HepG2 (cell line): Measurements from ENCODE around the gene SDHD. TPM values are rescaled to one million over a fixed set of nuclear protein-coding genes. Genes with fewer than 3 reads are reported as not detected.

Experiments used
- ARHGAP35 ChIP-seq: sonication (generic); formaldehyde crosslinking; IDR thresholded peaks from 2 replicates; pipeline ENCODE4 v1.9.0; 2022; ENCODE audit warnings: mild to moderate bottlenecking, inconsistent platforms, moderate library complexity, missing genetic modification reagents, borderline replicate concordance
- ARID2 ChIP-seq: sonication (generic); formaldehyde crosslinking; IDR thresholded peaks from 2 replicates; pipeline ENCODE4 v1.8.1; 2022; ENCODE audit warnings: mild to moderate bottlenecking, missing genetic modification reagents, borderline replicate concordance
- CBFB ChIP-seq: sonication (generic); formaldehyde crosslinking; IDR thresholded peaks from 2 replicates; pipeline ENCODE4 v1.4.0; 2020; ENCODE audit warnings: missing genetic modification reagents
- CEBPZ ChIP-seq: IDR thresholded peaks from 2 replicates; pipeline ENCODE4 v1.6.1; 2012; ENCODE audit warnings: low read length, improper control_type of control experiment
- ELF4 ChIP-seq: sonication (generic); formaldehyde crosslinking; IDR thresholded peaks from 2 replicates; pipeline ENCODE4 v1.5.0; 2020; ENCODE audit warnings: missing genetic modification reagents, mild to moderate bottlenecking, moderate library complexity, borderline replicate concordance
- IKZF1 ChIP-seq: fragments of 450-650 bp; IDR thresholded peaks from 2 replicates; pipeline ENCODE4 v1.7.1; 2016
- IRF2 ChIP-seq: IDR thresholded peaks from 2 replicates; pipeline ENCODE4 v1.6.1; 2018; ENCODE audit warnings: missing genetic modification reagents, missing compliant biosample characterization
- KLF15 ChIP-seq: sonication (generic); formaldehyde crosslinking; IDR thresholded peaks from 2 replicates; pipeline ENCODE4 v1.8.1; 2023; ENCODE audit warnings: borderline replicate concordance, mild to moderate bottlenecking, inconsistent platforms, missing genetic modification reagents, mixed read lengths
- MLLT10 ChIP-seq: sonication (generic); formaldehyde crosslinking; IDR thresholded peaks from 2 replicates; pipeline ENCODE4 v1.4.0; 2020; ENCODE audit warnings: missing genetic modification reagents
- MXD4 ChIP-seq: IDR thresholded peaks from 2 replicates; pipeline ENCODE4 v1.6.1; 2016; ENCODE audit warnings: mild to moderate bottlenecking, missing biosample characterization, missing genetic modification reagents
- NFE2 ChIP-seq: sonication (generic); formaldehyde crosslinking; IDR thresholded peaks from 2 replicates; pipeline ENCODE4 v1.4.0; 2020; ENCODE audit warnings: missing genetic modification reagents
- NR1H2 ChIP-seq: sonication (generic); formaldehyde crosslinking; IDR thresholded peaks from 2 replicates; pipeline ENCODE4 v1.8.1; 2022; ENCODE audit warnings: low read depth, missing genetic modification reagents, borderline replicate concordance
- PCBP1 ChIP-seq: fragments of 200-400 bp; formaldehyde crosslinking; IDR thresholded peaks from 2 replicates; pipeline ENCODE4 v1.6.1; 2017; ENCODE audit warnings: mild to moderate bottlenecking, low read depth, low read length, borderline replicate concordance
- SATB2 ChIP-seq: sonication (generic); formaldehyde crosslinking; IDR thresholded peaks from 2 replicates; pipeline ENCODE4 v1.5.0; 2020; ENCODE audit warnings: missing genetic modification reagents
- SNRNP70 ChIP-seq: fragments of 200-400 bp; formaldehyde crosslinking; IDR thresholded peaks from 2 replicates; pipeline ENCODE4 v1.6.1; 2017; ENCODE audit warnings: mild to moderate bottlenecking, low read depth, low read length, moderate library complexity
- TRIM24 ChIP-seq: sonication (generic); formaldehyde crosslinking; IDR thresholded peaks from 2 replicates; pipeline ENCODE4 v1.8.0; 2022; ENCODE audit warnings: mild to moderate bottlenecking, missing genetic modification reagents
- U2AF2 ChIP-seq: fragments of 200-400 bp; formaldehyde crosslinking; IDR thresholded peaks from 2 replicates; pipeline ENCODE4 v1.6.1; 2017; ENCODE audit warnings: low read depth, mild to moderate bottlenecking, low read length
- ZFP41 ChIP-seq: sonication (generic); formaldehyde crosslinking; IDR thresholded peaks from 2 replicates; pipeline ENCODE4 v1.4.0; 2020; ENCODE audit warnings: mild to moderate bottlenecking, missing genetic modification reagents, borderline replicate concordance
- ZIK1 ChIP-seq: sonication (generic); formaldehyde crosslinking; IDR thresholded peaks from 2 replicates; pipeline ENCODE4 v1.5.0; 2020; ENCODE audit warnings: mild to moderate bottlenecking, low read depth, missing genetic modification reagents, borderline replicate concordance
- ZNF101 ChIP-seq: sonication (generic); formaldehyde crosslinking; IDR thresholded peaks from 2 replicates; pipeline ENCODE4 v1.4.0; 2020; ENCODE audit warnings: mild to moderate bottlenecking, low read depth, missing genetic modification reagents, borderline replicate concordance
- ZNF3 ChIP-seq: IDR thresholded peaks from 2 replicates; pipeline ENCODE4 v1.7.0; 2017; ENCODE audit warnings: inconsistent platforms
- ZNF343 ChIP-seq: sonication (generic); formaldehyde crosslinking; IDR thresholded peaks from 2 replicates; pipeline ENCODE4 v1.4.0; 2020; ENCODE audit warnings: mild to moderate bottlenecking, missing genetic modification reagents
- ZNF740 ChIP-seq: sonication (generic); formaldehyde crosslinking; IDR thresholded peaks from 2 replicates; pipeline ENCODE4 v1.4.0; 2020; ENCODE audit warnings: missing genetic modification reagents
- ZSCAN31 ChIP-seq: sonication (generic); formaldehyde crosslinking; IDR thresholded peaks from 2 replicates; pipeline ENCODE4 v1.5.0; 2020; ENCODE audit warnings: low read depth, mild to moderate bottlenecking, missing genetic modification reagents
- polyA plus RNA-seq, 8 experiments: library from polyadenylated mRNA; depleted of rRNA in 3 of 8; stranded (reverse) in 7 of 8; unstranded in 1 of 8; fragments of >200 nt; fragmentation: Illumina TruSeq in 4 of 8; extraction: Trizol in 4 of 8; gene quantifications; 2 replicates each; pipeline versions ENCODE4 v1.2.1 to v1.2.3, GENCODE V29; 2011 to 2016; ENCODE audit warnings: low read depth in 4 of 8, missing spikeins in 1 of 8, mixed read lengths in 1 of 8; ENCODE audit not compliant: insufficient read depth in 1 of 8
- total RNA-seq, 5 experiments: library from RNA; depleted of rRNA; stranded (reverse); fragments of >200 nt; fragmentation: Illumina TruSeq; extraction: Trizol; gene quantifications; 2 replicates each; pipeline ENCODE4 v1.2.3, GENCODE V29; 2016; ENCODE audit warnings: low read depth in 1 of 5
- TF ChIP-seq, protein P1 (sequence below): sonication (generic); formaldehyde crosslinking; IDR thresholded peaks from 2 replicates; pipeline ENCODE4 v1.5.0; 2020; ENCODE audit warnings: mild to moderate bottlenecking, missing genetic modification reagents, borderline replicate concordance

The SDHD gene
- total and polyA plus RNA-seq, 2 of the 13 experiments (the other 11 are each of a cell fraction or from before 2014, with no cell fraction given): 117 to 123 TPM

GRCh38 chr11:112073941-112074811, 12.5 kb upstream of the SDHD start, which contains the start of the genes NKAPD1 and PIH1D2 (continued):
- TF ChIP-seq ARHGAP35: no peak
- no peak for TF ChIP-seq ZNF740 (CRISPR knock-in tag)
- TF ChIP-seq ZNF343 (CRISPR knock-in tag): no peak
- no peak for TF ChIP-seq ZFP41
- TF ChIP-seq IKZF1: no peak
- TF ChIP-seq CBFB (CRISPR knock-in tag): no peak; the same call in 1 of the 2 replicates
- 0 out of 2 replicates have a peak, but pooled peaks have one; percentile 2 for TF ChIP-seq ELF4
- TF ChIP-seq PCBP1: 0 out of 2 replicates have a peak, but pooled peaks have one; percentile 50
- peak; percentile 54; the same call in 1 of the 2 replicates for TF ChIP-seq MXD4
- no peak for TF ChIP-seq ZSCAN31 (CRISPR knock-in tag)
- no peak for TF ChIP-seq ZIK1 (CRISPR knock-in tag)
- no peak for TF ChIP-seq NR1H2 (CRISPR knock-in tag)
- peak; percentile 39; the same call in 1 of the 2 replicates for TF ChIP-seq IRF2 (CRISPR knock-in tag)
- TF ChIP-seq ARID2 (CRISPR knock-in tag): no peak
- TF ChIP-seq SNRNP70: no peak
- TF ChIP-seq, protein P1, sequence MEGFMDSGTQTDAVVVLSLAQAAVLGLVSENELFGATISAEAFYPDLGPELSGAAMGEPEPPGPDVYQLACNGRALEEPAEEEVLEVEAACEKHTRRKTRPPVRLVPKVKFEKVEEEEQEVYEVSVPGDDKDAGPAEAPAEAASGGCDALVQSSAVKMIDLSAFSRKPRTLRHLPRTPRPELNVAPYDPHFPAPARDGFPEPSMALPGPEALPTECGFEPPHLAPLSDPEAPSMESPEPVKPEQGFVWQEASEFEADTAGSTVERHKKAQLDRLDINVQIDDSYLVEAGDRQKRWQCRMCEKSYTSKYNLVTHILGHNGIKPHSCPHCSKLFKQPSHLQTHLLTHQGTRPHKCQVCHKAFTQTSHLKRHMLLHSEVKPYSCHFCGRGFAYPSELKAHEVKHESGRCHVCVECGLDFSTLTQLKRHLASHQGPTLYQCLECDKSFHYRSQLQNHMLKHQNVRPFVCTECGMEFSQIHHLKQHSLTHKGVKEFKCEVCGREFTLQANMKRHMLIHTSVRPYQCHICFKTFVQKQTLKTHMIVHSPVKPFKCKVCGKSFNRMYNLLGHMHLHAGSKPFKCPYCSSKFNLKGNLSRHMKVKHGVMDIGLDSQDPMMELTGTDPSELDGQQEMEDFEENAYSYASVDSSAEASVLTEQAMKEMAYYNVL (CRISPR knock-in tag): no peak
- TF ChIP-seq SATB2 (CRISPR knock-in tag): no peak
- no peak for TF ChIP-seq NFE2
- TF ChIP-seq U2AF2: peak; percentile 86; the same call in 1 of the 2 replicates
- TF ChIP-seq ZNF101 (CRISPR knock-in tag): no peak
- TF ChIP-seq KLF15 (CRISPR knock-in tag): peak; percentile 76; the same call in 1 of the 2 replicates
- TF ChIP-seq MLLT10 (CRISPR knock-in tag): no peak
- no peak for TF ChIP-seq TRIM24 (CRISPR knock-in tag)
- no peak for TF ChIP-seq ZNF3
- TF ChIP-seq CEBPZ: no peak
